AG04450 (cell line): ENCODE results near the gene PLIN5. TPM values are rescaled to one million over a fixed set of nuclear protein-coding genes. Genes with fewer than 3 reads are reported as not detected.
"Not testable (repeated sequence)": the region's sequence is repeated elsewhere in the genome, so short reads cannot be mapped to it uniquely, and the experiment has no call there.

Experiments
- CTCF ChIA-PET: fragments of 300-600, 350-600 bp; formaldehyde crosslinking; extraction: SDS; loops from one replicate; lab custom pipeline; 2022; ENCODE audit warnings: antibody characterized with exemption, inconsistent platforms; lab: Charles Lee
- POLR2A ChIA-PET: fragments of 350-600 bp; formaldehyde crosslinking; extraction: SDS; loops from one replicate; lab custom pipeline; 2021; ENCODE audit warnings: antibody characterized with exemption, inconsistent platforms; lab: Yijun Ruan, JAX
- DNase-seq: peaks from one replicate; pipeline ENCODE4 v3.0.0-alpha.2; 2011; ENCODE audit warnings: low read depth, low spot score
- H3K27ac ChIP-seq: one replicate; pipeline ENCODE4 v1.5.1; 2012; ENCODE audit warnings: low read depth, low read length, control low read depth
- H3K27me3 ChIP-seq: one replicate; pipeline ENCODE4 v1.6.0; 2012; ENCODE audit warnings: low read length; ENCODE audit not compliant: control insufficient read depth, insufficient read depth
- H3K4me3 ChIP-seq: 2 replicates; pipeline ENCODE4 v1.5.1; 2011; ENCODE audit warnings: mild to moderate bottlenecking, low read depth, low read length, control low read depth
- H3K9me3 ChIP-seq: 2 replicates; pipeline ENCODE4 v1.5.1; 2012; ENCODE audit warnings: low read length; ENCODE audit not compliant: control insufficient read depth, insufficient read depth
- polyA plus RNA-seq: library from polyadenylated mRNA; depleted of rRNA; stranded (reverse); fragments of >200 nt; gene quantifications from 2 replicates; pipeline ENCODE4 v1.2.3, GENCODE V29; 2011
- TF ChIP-seq, protein P1 (sequence below): IDR thresholded peaks from 2 replicates; pipeline ENCODE4 v1.5.1; 2011; ENCODE audit warnings: low read depth, low read length, control low read depth, inconsistent platforms

Gene PLIN5
- polyA plus RNA-seq, 1 experiment, result not detected

DNA sequence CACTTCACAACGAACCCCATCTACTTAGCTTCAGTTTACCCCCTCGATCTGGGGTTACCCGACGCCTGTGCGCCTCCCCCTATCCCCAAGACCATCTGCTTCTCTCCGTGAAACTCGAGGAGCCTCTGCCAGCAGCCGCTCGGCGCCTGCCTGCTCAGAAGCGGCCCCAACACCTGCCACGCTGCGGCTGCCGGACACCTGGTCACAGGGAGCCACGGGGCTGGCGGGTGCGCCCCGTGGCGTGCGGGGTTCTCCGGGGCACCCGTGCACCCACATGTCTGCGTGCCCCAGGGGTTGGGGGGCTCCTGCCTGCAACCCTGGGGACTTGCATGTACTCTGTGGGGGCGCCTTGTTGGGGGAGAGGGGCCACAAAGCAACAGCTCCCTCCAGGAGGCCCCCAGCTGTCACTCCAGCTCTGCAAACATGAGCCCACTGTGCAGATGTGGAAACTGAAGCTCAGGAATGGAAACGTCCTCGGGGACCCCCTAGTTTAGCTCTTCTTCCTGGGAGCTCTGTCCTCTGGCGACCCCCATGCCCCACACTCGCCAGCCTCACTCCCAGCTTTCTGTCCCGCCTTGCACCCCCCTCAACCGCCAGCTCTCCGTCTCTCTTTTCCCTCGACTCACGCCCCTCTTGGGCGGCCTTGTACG is 31.5 kb upstream of the PLIN5 start:
- CTCF ChIA-PET, result interaction anchor here (0.5 to 6.6 kb wide), 9 partner anchors 8 to 70 kb away, joined by 3 to 56 read pairs (median 4); no protein-coding TSS in a partner anchor
- Histone ChIP-seq H3K9me3 (no peaks in the 10 kb centered on the region), H3K27me3 (no peaks in the 10 kb centered on the region), H3K27ac (no peak overlapping the region), H3K4me3 (no peak overlapping the region)
- DNase-seq, result no peak
- POLR2A ChIA-PET, result no interaction called here
- TF ChIP-seq, protein P1, sequence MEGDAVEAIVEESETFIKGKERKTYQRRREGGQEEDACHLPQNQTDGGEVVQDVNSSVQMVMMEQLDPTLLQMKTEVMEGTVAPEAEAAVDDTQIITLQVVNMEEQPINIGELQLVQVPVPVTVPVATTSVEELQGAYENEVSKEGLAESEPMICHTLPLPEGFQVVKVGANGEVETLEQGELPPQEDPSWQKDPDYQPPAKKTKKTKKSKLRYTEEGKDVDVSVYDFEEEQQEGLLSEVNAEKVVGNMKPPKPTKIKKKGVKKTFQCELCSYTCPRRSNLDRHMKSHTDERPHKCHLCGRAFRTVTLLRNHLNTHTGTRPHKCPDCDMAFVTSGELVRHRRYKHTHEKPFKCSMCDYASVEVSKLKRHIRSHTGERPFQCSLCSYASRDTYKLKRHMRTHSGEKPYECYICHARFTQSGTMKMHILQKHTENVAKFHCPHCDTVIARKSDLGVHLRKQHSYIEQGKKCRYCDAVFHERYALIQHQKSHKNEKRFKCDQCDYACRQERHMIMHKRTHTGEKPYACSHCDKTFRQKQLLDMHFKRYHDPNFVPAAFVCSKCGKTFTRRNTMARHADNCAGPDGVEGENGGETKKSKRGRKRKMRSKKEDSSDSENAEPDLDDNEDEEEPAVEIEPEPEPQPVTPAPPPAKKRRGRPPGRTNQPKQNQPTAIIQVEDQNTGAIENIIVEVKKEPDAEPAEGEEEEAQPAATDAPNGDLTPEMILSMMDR, result no peak

DNA sequence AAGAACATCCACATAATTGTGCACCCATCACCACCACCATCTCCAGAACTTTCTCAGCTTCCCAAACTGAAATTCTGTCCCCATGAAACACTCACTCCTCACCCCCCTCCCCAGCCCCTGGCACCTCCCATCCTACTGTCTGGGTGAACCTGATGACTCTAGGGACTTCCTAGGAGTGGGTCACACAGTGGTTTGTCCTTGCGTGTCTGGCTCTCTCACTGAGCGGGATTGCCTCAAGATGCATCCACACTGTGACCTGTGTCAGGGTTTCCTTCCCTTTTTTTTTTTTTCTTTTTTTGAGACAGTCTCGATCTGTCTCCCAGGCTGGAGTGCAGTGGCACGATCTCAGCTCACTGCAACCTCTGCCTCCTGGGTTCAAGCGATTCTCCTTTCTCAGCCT is 28.5 kb upstream of the PLIN5 start:
- CTCF ChIA-PET, result interaction anchor here (6.6 kb wide), 1 partner anchor 73 kb away, joined by 56 read pairs; no protein-coding TSS in a partner anchor

DNA sequence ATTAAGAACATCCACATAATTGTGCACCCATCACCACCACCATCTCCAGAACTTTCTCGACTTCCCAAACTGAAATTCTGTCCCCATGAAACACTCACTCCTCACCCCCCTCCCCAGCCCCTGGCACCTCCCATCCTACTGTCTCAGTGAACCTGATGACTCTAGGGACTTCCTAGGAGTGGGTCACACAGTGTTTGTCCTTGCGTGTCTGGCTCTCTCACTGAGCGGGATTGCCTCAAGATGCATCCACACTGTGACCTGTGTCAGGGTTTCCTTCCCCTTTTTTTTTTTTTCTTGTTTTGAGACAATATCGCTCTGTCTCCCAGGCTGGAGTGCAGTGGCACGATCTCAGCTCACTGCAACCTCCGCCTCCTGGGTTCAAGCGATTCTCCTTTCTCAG is 27.1 kb upstream of the PLIN5 start:
- H3K27ac ChIP-seq, H3K4me3 ChIP-seq, H3K27me3 ChIP-seq, DNase-seq, H3K9me3 ChIP-seq, CTCF ChIA-PET: not testable (repeated sequence)
- POLR2A ChIA-PET, result interaction anchor here (0.6 to 0.7 kb wide), 2 partner anchors 25 to 131 kb away, joined by 3 read pairs; no protein-coding TSS in a partner anchor

More for the DNA sequence above, 28.5 kb upstream of the PLIN5 start:
- H3K27me3 ChIP-seq, H3K27ac ChIP-seq, POLR2A ChIA-PET, H3K4me3 ChIP-seq, DNase-seq, H3K9me3 ChIP-seq: not testable (repeated sequence)

DNA sequence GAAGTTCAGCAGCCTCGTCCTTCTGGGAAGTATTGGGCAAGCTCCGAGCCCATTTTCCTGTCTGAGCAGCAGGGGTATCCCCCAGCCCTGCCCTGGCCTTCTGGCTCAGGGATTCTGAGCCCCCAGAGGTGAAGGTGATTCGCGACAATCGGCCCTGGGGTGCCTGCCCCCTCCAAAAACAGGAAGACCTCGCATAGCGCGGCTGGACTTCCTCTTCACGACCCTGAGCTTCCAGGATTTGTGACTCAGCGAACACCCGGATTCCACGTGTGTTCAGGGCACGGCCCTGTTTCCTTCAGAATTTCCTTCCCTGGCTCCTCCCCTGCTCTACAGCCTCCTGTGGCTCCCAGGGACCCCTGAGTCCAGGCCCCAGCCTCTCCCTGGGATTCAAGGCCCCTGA is 24.5 kb upstream of the PLIN5 start, which contains the start of gene SEMA6B:
TSS of gene SEMA6B (minus strand) at position 116 of the 400 bp plus-strand sequence. CDS start 1,227 bp downstream, outside the sequence.
- TF ChIP-seq, protein P1, result no peak
- DNase-seq, result no peak
- ChIA-PET POLR2A (interaction anchor here (1.2 kb wide), 2 partner anchors 10 to 75 kb away, joined by 3 read pairs; no protein-coding TSS in a partner anchor), CTCF (interaction anchor here (1.9 to 3.4 kb wide), 2 partner anchors 74 to 77 kb away, joined by 15 to 20 read pairs; no protein-coding TSS in a partner anchor)
- H3K4me3 ChIP-seq, result no peak within 1 kb of the TSS
- peaks cover 4% of the 10 kb centered on the region; the same call in 1 of the 2 replicates for H3K9me3 ChIP-seq
- no peaks in the 10 kb centered on the region for H3K27me3 ChIP-seq
- no peak within 1 kb of the TSS for H3K27ac ChIP-seq

DNA sequence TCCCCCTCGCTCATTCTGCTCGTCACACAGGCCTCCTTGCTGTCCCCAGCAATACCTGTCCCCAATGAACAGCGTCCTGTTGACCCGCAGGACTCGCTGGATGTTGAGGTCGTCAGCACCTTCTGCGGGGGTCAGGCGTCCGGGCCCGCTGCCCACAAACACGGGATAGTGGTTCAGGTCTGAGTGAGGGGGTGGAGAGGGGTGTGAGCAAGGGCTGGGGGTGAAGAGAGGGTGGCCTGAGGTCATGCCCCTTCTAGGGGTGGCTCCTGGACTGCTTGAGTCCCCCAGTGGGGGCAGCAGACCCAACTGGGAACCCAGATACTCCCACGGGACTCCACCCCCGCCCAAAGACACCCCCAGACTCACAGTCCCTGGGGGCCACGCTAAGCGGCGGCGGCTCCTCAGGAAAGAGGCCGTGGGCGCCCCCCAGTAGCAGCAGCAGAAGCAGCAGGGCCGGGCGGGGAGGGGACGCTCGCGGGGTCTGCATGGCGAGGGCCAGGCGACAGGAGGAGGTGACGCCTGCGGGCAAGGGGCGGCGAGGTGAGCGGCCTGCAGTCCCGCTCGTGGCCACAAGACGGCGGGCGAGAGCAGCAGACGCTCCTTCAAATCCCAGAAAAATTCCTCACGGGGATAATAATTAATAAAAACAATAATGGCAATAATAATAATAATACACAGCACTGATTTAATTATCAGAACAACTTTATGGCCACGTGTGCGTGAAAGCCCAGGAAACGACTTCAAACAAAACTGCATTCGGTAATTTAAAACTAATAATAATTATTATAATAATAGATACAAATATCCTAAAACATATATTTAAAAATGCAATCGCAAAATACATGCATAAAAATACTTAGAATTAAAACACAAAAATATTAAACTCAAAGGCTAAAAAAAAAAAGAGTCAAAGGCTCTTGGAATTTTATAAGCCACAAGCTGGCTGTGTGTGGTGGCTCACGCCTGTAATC is 23.2 kb upstream of the PLIN5 start:
- POLR2A ChIA-PET, result interaction anchor here (1.2 kb wide), 1 partner anchor 12 kb away, joined by 3 read pairs; no protein-coding TSS in a partner anchor
- H3K9me3 ChIP-seq, result peaks cover 4% of the 10 kb centered on the region; the same call in 1 of the 2 replicates
- no peak overlapping the region for H3K4me3 ChIP-seq
- H3K27ac ChIP-seq, result no peak overlapping the region
- CTCF ChIA-PET, result interaction anchor here (0.6 to 3.4 kb wide), 7 partner anchors 9 to 78 kb away, joined by 3 to 20 read pairs (median 4); no protein-coding TSS in a partner anchor
- DNase-seq, result no peak
- H3K27me3 ChIP-seq, result no peaks in the 10 kb centered on the region
- TF ChIP-seq, protein P1, result peak; percentile 98
